SK-N-SH treated with all-trans-retinoic acid at 6 μM for 48 hours (cell line): ENCODE data around the gene TTC31.
A peak's percentile ranks its signal among the peaks of the same experiment; 100 is the strongest.
"Not testable (repeated sequence)": the region's sequence is repeated elsewhere in the genome, so short reads cannot be mapped to it uniquely, and the experiment has no call there.

Experiments used
- ATAC-seq: fragments of 200-7000 bp; cut with Tn5 transposase; 3 replicates; pipeline ENCODE4 v1.9.1; 2020; ENCODE audit warnings: mild to moderate bottlenecking, moderate library complexity
- CSDC2 ChIP-seq: fragments of 250-450 bp; sonication (Bioruptor Pico); IDR thresholded peaks from 2 replicates; pipeline ENCODE4 v1.5.0; 2020; ENCODE audit warnings: mild to moderate bottlenecking, moderate library complexity
- GLIS3 ChIP-seq: fragments of 250-450 bp; sonication (Bioruptor Pico); IDR thresholded peaks from 2 replicates; pipeline ENCODE4 v1.5.0; 2020; ENCODE audit warnings: mild to moderate bottlenecking, moderate library complexity
- ISL1 ChIP-seq: fragments of 250-450 bp; sonication (Bioruptor Pico); IDR thresholded peaks from 2 replicates; pipeline ENCODE4 v2.1.2; 2022; ENCODE audit warnings: mild to moderate bottlenecking, moderate library complexity
- PPARA ChIP-seq: fragments of 250-450 bp; sonication (Bioruptor Pico); IDR thresholded peaks from 2 replicates; pipeline ENCODE4 v1.5.0; 2020; ENCODE audit warnings: mild to moderate bottlenecking, borderline replicate concordance
- RARB ChIP-seq: fragments of 250-450 bp; sonication (Bioruptor Pico); IDR thresholded peaks from 2 replicates; pipeline ENCODE4 v1.8.0; 2021; ENCODE audit warnings: mild to moderate bottlenecking, moderate library complexity
- TCF4 ChIP-seq: fragments of 250-450 bp; sonication (Bioruptor Pico); IDR thresholded peaks from 2 replicates; pipeline ENCODE4 v1.8.0; 2021; ENCODE audit warnings: mild to moderate bottlenecking, moderate library complexity, borderline replicate concordance
- TOX ChIP-seq: fragments of 250-450 bp; sonication (Bioruptor Pico); IDR thresholded peaks from 2 replicates; pipeline ENCODE4 v1.8.0; 2021; ENCODE audit warnings: mild to moderate bottlenecking, moderate library complexity, borderline replicate concordance
- ZFP30 ChIP-seq: fragments of 450-650 bp; formaldehyde crosslinking; IDR thresholded peaks from 2 replicates; pipeline ENCODE4 v1.5.0; 2022; ENCODE audit warnings: mild to moderate bottlenecking, moderate library complexity
- ZNF8 ChIP-seq: fragments of 450-650 bp; formaldehyde crosslinking; IDR thresholded peaks from 2 replicates; pipeline ENCODE4 v1.5.0; 2020; ENCODE audit warnings: mild to moderate bottlenecking, moderate library complexity
- TF ChIP-seq, protein P1 (sequence below): fragments of 250-450 bp; sonication (Bioruptor Pico); IDR thresholded peaks from 2 replicates; pipeline ENCODE4 v1.8.0; 2021; ENCODE audit warnings: low read depth, mild to moderate bottlenecking, moderate library complexity, borderline replicate concordance
- TF ChIP-seq, protein P2 (sequence below): fragments of 250-450 bp; sonication (Bioruptor Pico); IDR thresholded peaks from 2 replicates; pipeline ENCODE4 v1.5.0; 2020; ENCODE audit warnings: mild to moderate bottlenecking, moderate library complexity
- TF ChIP-seq, protein P3 (sequence below): fragments of 250-450 bp; sonication (Bioruptor Pico); IDR thresholded peaks from 2 replicates; pipeline ENCODE4 v1.5.1; 2021; ENCODE audit warnings: mild to moderate bottlenecking, moderate library complexity

The TTC31 gene

DNA sequence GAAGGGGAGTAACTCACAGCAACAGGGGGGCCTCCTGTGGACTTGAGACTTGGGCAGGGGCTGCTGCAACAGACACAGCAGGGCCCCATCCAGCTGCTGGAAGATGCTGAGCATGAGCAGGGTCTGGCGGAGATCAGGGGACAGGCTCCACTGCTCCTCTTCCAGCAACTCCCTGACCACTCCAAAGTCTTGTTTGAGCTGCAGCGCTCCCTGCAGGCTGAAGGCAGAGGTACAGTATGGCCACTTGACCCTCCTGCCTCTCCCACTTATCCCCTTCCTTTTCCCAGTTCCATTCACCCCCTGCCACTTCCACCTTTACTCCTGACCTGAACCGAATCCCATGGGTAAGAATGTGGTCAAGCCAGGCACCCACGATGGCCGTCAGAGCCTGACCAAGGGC lies 8.0 kb upstream of the TTC31 start (continued):
- no peak for TF ChIP-seq ISL1 (CRISPR knock-in tag)
- TF ChIP-seq GLIS3 (CRISPR knock-in tag): no peak
- TF ChIP-seq RARB (CRISPR knock-in tag): no peak

DNA sequence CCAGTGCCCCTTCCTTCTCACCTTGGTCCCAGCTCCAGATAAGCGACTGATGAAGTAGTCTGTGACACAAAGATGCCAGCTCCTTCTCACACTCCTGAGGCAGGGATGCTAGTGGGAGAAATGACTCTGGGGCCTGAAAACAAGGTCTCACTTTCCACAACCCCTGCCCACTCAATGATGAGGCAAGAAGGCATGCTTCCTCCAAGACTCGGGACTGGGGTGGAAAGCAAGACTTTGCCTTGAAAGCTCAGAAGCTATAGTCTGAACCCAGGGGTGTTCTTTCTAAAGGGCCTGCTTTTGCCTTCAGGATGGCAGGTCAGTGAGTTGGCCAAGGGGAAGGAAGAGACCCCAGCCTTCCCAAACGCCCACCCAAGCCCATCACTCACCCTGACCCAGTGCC lies 1.4 kb upstream of the TTC31 start:
- ATAC-seq: no peak
- no peak for TF ChIP-seq ZFP30 (CRISPR knock-in tag)
- no peak for TF ChIP-seq PPARA (CRISPR knock-in tag)
- no peak for TF ChIP-seq ZNF8 (CRISPR knock-in tag)

DNA sequence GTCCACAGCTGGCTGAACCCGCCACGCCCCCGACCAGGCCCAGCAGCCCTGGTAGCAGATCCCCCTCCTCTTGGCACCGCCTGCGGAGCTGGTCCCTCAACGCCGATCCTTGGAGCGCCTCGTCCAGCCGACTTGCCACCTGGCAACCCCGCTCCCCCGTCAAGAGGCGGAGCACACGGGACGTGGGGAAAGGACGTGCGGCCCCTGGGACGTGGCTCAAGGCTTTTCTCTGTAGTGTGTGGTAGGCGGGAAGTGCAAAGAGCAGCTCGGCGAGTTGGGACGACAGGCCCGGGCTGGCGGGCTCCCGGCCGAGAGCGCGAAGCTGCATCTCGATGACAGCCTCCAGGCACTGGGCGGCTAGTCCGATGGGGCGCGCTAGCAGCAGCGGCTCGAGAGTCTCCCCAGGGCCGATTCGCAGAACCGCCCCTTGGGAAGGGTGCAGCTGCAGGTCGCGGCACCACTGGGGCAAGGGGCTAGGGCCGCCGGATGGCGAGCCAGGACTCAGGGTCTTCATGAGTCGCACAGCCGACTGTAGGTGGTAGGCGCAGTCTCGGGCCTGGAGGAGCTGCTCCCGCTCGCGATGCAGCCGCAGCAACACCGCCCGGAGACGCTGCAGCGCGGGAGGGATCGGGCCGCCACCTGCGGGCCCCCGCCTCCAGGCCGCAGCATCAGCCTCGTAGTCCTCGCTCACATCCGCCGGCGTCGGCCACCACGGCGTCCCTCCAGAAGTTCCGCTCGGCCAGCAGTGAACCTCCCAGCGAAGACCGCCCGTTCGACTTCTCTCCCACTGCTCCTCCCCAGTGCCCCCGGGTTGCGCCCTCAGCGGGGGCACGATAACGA lies 700 bp upstream of the TTC31 start:
- TF ChIP-seq ISL1 (CRISPR knock-in tag) (no peak), TCF4 (CRISPR knock-in tag) (no peak)
- peak; percentile 67 for ATAC-seq

DNA sequence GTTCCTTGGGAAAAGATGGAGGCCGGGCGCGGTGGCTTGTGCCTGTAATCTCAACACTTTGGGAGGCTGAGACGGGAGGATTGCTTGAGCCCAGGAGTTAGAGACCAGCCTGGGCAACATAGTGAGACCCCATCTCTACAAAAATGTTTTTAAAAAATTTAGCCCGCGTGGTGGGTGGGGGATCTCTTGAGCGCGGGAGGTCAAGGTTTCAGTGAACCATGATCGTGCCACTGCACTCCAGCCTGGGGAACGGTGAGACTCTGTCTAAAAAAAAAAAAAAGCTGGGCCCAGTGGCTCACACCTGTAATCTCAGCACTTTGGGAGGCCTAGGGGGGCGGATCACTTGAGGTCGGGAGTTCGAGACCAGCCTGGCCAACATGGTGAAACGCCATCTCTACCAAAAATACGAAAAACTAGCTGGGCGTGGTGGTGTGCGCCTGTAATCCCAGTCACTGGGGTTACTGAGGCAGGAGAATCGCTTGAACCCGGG lies 839 bp downstream of the TTC31 start:
- not testable (repeated sequence) for ATAC-seq

DNA sequence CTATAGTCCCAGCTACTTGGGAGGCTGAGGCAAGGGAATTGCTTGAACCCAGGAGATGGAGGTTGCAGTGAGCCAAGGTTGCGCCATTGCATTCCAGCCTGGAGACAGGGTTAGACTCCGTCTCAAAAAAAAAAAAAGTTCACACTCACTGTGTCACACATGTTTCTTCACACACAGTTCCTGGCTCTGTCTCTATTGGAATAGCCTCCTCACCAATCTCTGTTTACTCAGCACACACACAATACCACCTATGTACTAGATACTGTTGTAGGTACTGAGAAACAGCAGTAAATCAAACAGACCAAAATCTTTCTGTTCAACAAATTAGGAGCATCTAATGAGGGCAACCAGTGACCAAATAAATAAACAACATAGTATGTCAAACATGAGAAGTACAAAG lies 3.3 kb downstream of the TTC31 start:
- TF ChIP-seq ISL1 (CRISPR knock-in tag) (no peak), TOX (CRISPR knock-in tag) (no peak)
- TF ChIP-seq, protein P1, sequence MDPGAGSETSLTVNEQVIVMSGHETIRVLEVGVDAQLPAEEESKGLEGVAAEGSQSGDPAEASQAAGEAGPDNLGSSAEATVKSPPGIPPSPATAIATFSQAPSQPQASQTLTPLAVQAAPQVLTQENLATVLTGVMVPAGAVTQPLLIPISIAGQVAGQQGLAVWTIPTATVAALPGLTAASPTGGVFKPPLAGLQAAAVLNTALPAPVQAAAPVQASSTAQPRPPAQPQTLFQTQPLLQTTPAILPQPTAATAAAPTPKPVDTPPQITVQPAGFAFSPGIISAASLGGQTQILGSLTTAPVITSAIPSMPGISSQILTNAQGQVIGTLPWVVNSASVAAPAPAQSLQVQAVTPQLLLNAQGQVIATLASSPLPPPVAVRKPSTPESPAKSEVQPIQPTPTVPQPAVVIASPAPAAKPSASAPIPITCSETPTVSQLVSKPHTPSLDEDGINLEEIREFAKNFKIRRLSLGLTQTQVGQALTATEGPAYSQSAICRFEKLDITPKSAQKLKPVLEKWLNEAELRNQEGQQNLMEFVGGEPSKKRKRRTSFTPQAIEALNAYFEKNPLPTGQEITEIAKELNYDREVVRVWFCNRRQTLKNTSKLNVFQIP (CRISPR knock-in tag): no peak
- TF ChIP-seq, protein P2, sequence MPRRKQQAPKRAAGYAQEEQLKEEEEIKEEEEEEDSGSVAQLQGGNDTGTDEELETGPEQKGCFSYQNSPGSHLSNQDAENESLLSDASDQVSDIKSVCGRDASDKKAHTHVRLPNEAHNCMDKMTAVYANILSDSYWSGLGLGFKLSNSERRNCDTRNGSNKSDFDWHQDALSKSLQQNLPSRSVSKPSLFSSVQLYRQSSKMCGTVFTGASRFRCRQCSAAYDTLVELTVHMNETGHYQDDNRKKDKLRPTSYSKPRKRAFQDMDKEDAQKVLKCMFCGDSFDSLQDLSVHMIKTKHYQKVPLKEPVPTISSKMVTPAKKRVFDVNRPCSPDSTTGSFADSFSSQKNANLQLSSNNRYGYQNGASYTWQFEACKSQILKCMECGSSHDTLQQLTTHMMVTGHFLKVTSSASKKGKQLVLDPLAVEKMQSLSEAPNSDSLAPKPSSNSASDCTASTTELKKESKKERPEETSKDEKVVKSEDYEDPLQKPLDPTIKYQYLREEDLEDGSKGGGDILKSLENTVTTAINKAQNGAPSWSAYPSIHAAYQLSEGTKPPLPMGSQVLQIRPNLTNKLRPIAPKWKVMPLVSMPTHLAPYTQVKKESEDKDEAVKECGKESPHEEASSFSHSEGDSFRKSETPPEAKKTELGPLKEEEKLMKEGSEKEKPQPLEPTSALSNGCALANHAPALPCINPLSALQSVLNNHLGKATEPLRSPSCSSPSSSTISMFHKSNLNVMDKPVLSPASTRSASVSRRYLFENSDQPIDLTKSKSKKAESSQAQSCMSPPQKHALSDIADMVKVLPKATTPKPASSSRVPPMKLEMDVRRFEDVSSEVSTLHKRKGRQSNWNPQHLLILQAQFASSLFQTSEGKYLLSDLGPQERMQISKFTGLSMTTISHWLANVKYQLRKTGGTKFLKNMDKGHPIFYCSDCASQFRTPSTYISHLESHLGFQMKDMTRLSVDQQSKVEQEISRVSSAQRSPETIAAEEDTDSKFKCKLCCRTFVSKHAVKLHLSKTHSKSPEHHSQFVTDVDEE (CRISPR knock-in tag): no peak
- TF ChIP-seq, protein P3, sequence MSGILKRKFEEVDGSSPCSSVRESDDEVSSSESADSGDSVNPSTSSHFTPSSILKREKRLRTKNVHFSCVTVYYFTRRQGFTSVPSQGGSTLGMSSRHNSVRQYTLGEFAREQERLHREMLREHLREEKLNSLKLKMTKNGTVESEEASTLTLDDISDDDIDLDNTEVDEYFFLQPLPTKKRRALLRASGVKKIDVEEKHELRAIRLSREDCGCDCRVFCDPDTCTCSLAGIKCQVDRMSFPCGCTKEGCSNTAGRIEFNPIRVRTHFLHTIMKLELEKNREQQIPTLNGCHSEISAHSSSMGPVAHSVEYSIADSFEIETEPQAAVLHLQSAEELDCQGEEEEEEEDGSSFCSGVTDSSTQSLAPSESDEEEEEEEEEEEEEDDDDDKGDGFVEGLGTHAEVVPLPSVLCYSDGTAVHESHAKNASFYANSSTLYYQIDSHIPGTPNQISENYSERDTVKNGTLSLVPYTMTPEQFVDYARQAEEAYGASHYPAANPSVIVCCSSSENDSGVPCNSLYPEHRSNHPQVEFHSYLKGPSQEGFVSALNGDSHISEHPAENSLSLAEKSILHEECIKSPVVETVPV (CRISPR knock-in tag): no peak
- no peak for ATAC-seq

DNA sequence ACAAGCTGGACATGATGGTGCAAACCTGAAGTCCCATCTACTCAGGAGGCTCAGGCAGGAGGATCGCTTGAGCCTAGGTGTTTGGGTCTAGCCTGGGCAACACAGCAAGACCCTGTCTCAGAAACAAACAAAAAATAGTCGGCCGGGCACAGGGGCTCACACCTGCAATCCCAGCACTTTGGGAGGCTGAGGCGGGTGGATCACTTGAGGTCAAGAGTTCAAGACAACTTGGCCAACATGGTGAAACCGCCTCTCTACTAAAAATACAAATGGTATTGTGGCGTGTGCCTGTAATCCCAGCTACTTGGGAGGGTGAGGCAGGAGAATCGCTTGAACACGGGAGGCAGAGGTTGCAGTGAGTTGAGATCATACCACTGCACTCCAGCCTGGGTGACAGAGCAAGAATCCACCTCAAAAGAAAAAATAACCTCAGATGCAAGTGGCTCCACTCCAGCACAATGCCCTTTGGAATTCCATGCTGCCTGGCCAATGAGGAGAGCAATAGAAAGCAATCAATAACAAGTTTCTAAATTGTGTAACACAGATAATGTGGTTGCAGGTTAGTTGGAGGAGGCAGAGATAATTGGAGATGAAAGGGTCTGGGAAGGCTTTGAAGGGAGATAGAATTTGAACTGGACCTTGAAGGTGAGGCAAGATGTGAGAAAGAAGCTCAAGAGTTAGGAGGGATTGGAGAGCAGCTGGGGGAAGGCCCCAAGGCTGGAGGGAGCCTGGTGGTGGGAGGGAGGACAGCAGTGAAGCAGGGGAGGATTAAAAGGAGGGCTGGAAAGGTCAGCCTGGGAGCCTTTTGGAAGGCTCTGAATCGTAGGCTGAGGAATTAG lies 6.0 kb downstream of the TTC31 start:
- no peak for ATAC-seq

More for the DNA sequence above, 6.0 kb downstream of the TTC31 start:
- no peak for TF ChIP-seq TOX (CRISPR knock-in tag)
- TF ChIP-seq CSDC2 (CRISPR knock-in tag): no peak
- TF ChIP-seq PPARA (CRISPR knock-in tag): no peak
- TF ChIP-seq TCF4 (CRISPR knock-in tag): no peak
- TF ChIP-seq, protein P1 (CRISPR knock-in tag): no peak
